Activated T-helper 2 cell treated with anti-CD3 and anti-CD28 coated beads, Interferon-gamma antibody, Interleukin-2, Interleukin-4, amounts not matched to agents 10 μg/mL and 5 μg/mL and 100 μg/mL, durations not matched to agents 14 hours and 24 hours and 36 hours (primary cell): ENCODE results near the gene PAF1. TPM values are rescaled to one million over a fixed set of nuclear protein-coding genes. Genes with fewer than 3 reads are reported as not detected.

Experiments
- DNase-seq: peaks from one replicate; pipeline ENCODE4 v3.0.0; 2021; ENCODE audit warnings: low spot score
- H3K27ac Mint-ChIP-seq: one replicate; pipeline ENCODE4 v1.8.0; 2021; ENCODE audit warnings: mixed read lengths
- H3K27me3 Mint-ChIP-seq: one replicate; pipeline ENCODE4 v1.8.0; 2021; ENCODE audit warnings: low read depth, mixed read lengths
- H3K36me3 Mint-ChIP-seq: one replicate; pipeline ENCODE4 v1.8.0; 2021; ENCODE audit warnings: low read depth, mixed read lengths
- H3K4me1 Mint-ChIP-seq: one replicate; pipeline ENCODE4 v1.8.0; 2021; ENCODE audit warnings: low read depth, mixed read lengths
- H3K4me3 Mint-ChIP-seq: one replicate; pipeline ENCODE4 v1.8.0; 2021; ENCODE audit warnings: low read depth, mild to moderate bottlenecking, moderate library complexity, mixed read lengths
- H3K9me3 Mint-ChIP-seq: one replicate; pipeline ENCODE4 v1.8.0; 2021; ENCODE audit warnings: mixed read lengths
- intact Hi-C: fragments of 100-400 bp; cut with micrococcal nuclease; formaldehyde crosslinking; loops from one replicate; pipeline ENCODE4 v1.15.1; 2023
- total RNA-seq: library from RNA; stranded (reverse); gene quantifications from 2 replicates; pipeline ENCODE4 v1.2.3, GENCODE V29; 2022

PAF1 gene
- total RNA-seq, 1 donor from 2014 or later, result 51.1 TPM

- Mint-ChIP-seq H3K36me3 (peaks cover 47% of the 10 kb centered on the region), H3K27ac (no peak overlapping the region), H3K27me3 (no peaks in the 10 kb centered on the region), H3K4me1 (peaks cover 8% of the 10 kb centered on the region), H3K4me3 (no peak overlapping the region), H3K9me3 (no peaks in the 10 kb centered on the region)
- intact Hi-C loops, result no loop called here
- no peak for DNase-seq
These were observed 27.9 kb downstream of the PAF1 start for GRCh38 chr19:39362682-39363657.

GRCh38 chr19:39360599-39360998 lies 30.3 kb downstream of the PAF1 start:
- H3K27me3 Mint-ChIP-seq, result no peaks in the 10 kb centered on the region
- H3K9me3 Mint-ChIP-seq, result no peaks in the 10 kb centered on the region
- no peak for DNase-seq
- H3K4me3 Mint-ChIP-seq, result no peak overlapping the region
- intact Hi-C loops, result no loop called here
- no peak overlapping the region for H3K27ac Mint-ChIP-seq
- H3K4me1 Mint-ChIP-seq, result peaks cover 13% of the 10 kb centered on the region
- H3K36me3 Mint-ChIP-seq, result peaks cover 60% of the 10 kb centered on the region

DNA sequence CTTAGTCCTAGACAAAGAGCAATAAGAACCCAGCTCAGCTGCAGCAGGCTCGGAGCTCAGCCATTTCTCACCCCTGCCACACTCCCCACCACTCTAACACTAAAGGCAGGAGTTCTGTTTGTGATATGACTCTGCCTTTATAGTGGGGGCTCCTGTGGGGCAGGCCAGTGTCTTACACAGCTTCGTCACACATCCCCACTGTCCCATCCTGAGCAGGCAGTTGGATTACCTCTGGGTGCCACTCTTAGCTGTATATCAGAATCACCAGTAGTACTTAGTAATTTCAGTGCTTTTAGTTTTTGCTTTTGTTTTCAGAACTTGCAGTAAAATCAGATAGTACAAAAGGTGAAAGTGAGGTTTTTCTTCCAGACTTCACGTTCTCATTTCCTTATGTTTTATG lies 31.9 kb downstream of the PAF1 start:
- DNase-seq, result no peak
- intact Hi-C loops, result no loop called here
- Mint-ChIP-seq H3K4me3 (no peak overlapping the region), H3K27me3 (no peaks in the 10 kb centered on the region), H3K36me3 (peaks cover 65% of the 10 kb centered on the region), H3K9me3 (no peaks in the 10 kb centered on the region), H3K4me1 (peaks cover 13% of the 10 kb centered on the region), H3K27ac (no peak overlapping the region)

GRCh38 chr19:39356647-39357046 lies 34.3 kb downstream of the PAF1 start:
- intact Hi-C loops, result no loop called here
- no peaks in the 10 kb centered on the region for H3K27me3 Mint-ChIP-seq
- peaks cover 20% of the 10 kb centered on the region for H3K4me1 Mint-ChIP-seq
- DNase-seq, result no peak
- H3K4me3 Mint-ChIP-seq, result no peak overlapping the region
- no peak overlapping the region for H3K27ac Mint-ChIP-seq
- peaks cover 64% of the 10 kb centered on the region for H3K36me3 Mint-ChIP-seq
- H3K9me3 Mint-ChIP-seq, result no peaks in the 10 kb centered on the region

- no peak overlapping the region for H3K4me3 Mint-ChIP-seq
These were observed 34.8 kb downstream of the PAF1 start for GRCh38 chr19:39356073-39356472.

GRCh38 chr19:39355253-39355652 lies 35.7 kb downstream of the PAF1 start:
- Mint-ChIP-seq H3K36me3 (peaks cover 60% of the 10 kb centered on the region), H3K4me1 (peaks cover 27% of the 10 kb centered on the region)
- intact Hi-C loops, result no loop called here

More at GRCh38 chr19:39356073-39356472, 34.8 kb downstream of the PAF1 start:
- H3K36me3 Mint-ChIP-seq, result peaks cover 68% of the 10 kb centered on the region
- intact Hi-C loops, result no loop called here
- no peaks in the 10 kb centered on the region for H3K9me3 Mint-ChIP-seq
- no peak overlapping the region for H3K27ac Mint-ChIP-seq
- DNase-seq, result no peak
- no peaks in the 10 kb centered on the region for H3K27me3 Mint-ChIP-seq
- H3K4me1 Mint-ChIP-seq, result peaks cover 26% of the 10 kb centered on the region

GRCh38 chr19:39352381-39353255 lies 38.3 kb downstream of the PAF1 start:
- DNase-seq, result no peak
- H3K36me3 Mint-ChIP-seq, result peaks cover 66% of the 10 kb centered on the region
- intact Hi-C loops, result no loop called here
- H3K4me1 Mint-ChIP-seq, result peaks cover 34% of the 10 kb centered on the region
- H3K4me3 Mint-ChIP-seq, result no peak overlapping the region
- no peaks in the 10 kb centered on the region for H3K9me3 Mint-ChIP-seq
- no peaks in the 10 kb centered on the region for H3K27me3 Mint-ChIP-seq
- H3K27ac Mint-ChIP-seq, result peak overlapping the region; percentile 91

More at GRCh38 chr19:39355253-39355652, 35.7 kb downstream of the PAF1 start:
- DNase-seq, result no peak
- Mint-ChIP-seq H3K4me3 (no peak overlapping the region), H3K27me3 (no peaks in the 10 kb centered on the region), H3K9me3 (no peaks in the 10 kb centered on the region), H3K27ac (peak overlapping the region; percentile 17)

GRCh38 chr19:39351537-39352064 lies 39.3 kb downstream of the PAF1 start:
- Mint-ChIP-seq H3K27me3 (no peaks in the 10 kb centered on the region), H3K27ac (peak overlapping the region; percentile 91), H3K36me3 (peaks cover 63% of the 10 kb centered on the region), H3K9me3 (no peaks in the 10 kb centered on the region), H3K4me3 (no peak overlapping the region), H3K4me1 (peaks cover 38% of the 10 kb centered on the region)
- peak; percentile 52 for DNase-seq
- intact Hi-C loops, result loop anchor here (2.0 kb wide), 1 partner anchor 61 kb away; the partner anchor contains the start of gene PLEKHG2

DNA sequence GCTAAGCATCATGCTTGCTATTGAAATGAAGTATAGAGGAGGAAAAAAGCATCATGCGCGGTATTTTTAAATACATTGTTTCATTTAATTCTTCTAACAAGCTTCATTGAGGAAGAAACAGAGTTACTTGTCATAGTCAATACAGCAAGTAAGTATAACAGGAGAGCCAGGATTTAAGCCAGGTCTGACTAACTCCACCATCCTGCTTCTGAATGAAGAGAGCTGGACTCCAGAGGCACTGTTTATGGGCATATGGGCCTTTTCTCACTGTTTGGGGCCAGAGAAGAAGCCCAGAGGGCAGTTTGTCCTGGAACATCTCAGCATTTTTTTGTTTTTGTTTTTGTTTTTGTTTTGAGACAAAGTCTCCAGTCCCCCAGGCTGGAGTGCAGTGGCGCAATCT lies 40.8 kb downstream of the PAF1 start:
- Mint-ChIP-seq H3K4me1 (peaks cover 46% of the 10 kb centered on the region), H3K9me3 (no peaks in the 10 kb centered on the region), H3K36me3 (peaks cover 59% of the 10 kb centered on the region), H3K27ac (no peak overlapping the region), H3K4me3 (no peak overlapping the region), H3K27me3 (no peaks in the 10 kb centered on the region)
- intact Hi-C loops, result loop anchor here (2.0 kb wide), 1 partner anchor 63 kb away; the partner anchor contains the start of gene PLEKHG2
- DNase-seq, result no peak

DNA sequence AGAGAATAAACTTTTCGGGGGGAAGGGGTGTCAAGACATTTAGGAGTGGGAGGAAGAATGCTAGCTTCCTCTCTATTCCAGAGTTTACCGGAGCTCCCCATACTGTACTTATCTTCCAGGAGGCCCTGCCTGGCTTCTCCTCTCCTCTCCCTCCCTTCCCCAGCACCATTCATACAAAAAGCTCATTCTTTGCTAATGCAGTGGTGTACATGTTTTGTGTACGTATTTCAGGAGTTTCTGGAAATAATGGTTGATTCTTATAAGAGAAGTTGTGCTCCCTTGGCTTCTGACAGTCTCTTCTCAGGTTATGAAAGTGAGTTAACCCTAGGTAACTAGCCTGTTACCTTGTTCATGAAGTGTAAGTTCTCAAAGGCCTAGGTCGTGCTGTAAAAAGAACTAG lies 41.6 kb downstream of the PAF1 start:
- Mint-ChIP-seq H3K4me1 (peaks cover 54% of the 10 kb centered on the region), H3K36me3 (peaks cover 61% of the 10 kb centered on the region), H3K4me3 (no peak overlapping the region), H3K9me3 (no peaks in the 10 kb centered on the region), H3K27ac (no peak overlapping the region), H3K27me3 (no peaks in the 10 kb centered on the region)
- intact Hi-C loops, result loop anchor here (10.0 kb wide), 2 partner anchors 505 to 975 kb away; partner anchors contain the start of genes HNRNPL and PSMD8
- DNase-seq, result no peak

GRCh38 chr19:39347332-39348164 lies 43.4 kb downstream of the PAF1 start:
- peaks cover 65% of the 10 kb centered on the region for H3K36me3 Mint-ChIP-seq

More at GRCh38 chr19:39347332-39348164, 43.4 kb downstream of the PAF1 start:
- no peaks in the 10 kb centered on the region for H3K27me3 Mint-ChIP-seq
- no peak overlapping the region for H3K4me3 Mint-ChIP-seq
- DNase-seq, result no peak
- H3K27ac Mint-ChIP-seq, result peak overlapping the region; percentile 43
- no peaks in the 10 kb centered on the region for H3K9me3 Mint-ChIP-seq
- peaks cover 66% of the 10 kb centered on the region for H3K4me1 Mint-ChIP-seq
- intact Hi-C loops, result loop anchor here (10.0 kb wide), 2 partner anchors 503 to 973 kb away; partner anchors contain the start of genes HNRNPL and PSMD8
